Fibroblast of skin of left quadriceps (primary cell): ENCODE data around the gene CLN6.
A peak's percentile ranks its signal among the peaks of the same experiment; 100 is the strongest.
"Not testable (repeated sequence)": the region's sequence is repeated elsewhere in the genome, so short reads cannot be mapped to it uniquely, and the experiment has no call there.

Experiments
- DNase-seq, 2 experiments: peaks; one replicate each; pipeline ENCODE4 v3.0.0-alpha.2; 2013; ENCODE audit warnings: low read depth in 2 of 2

CLN6 gene

GRCh38 chr15:68192117-68192516 is 37.4 kb downstream of the CLN6 start:
- DNase-seq, result no peak

GRCh38 chr15:68191555-68191954 is 38.0 kb downstream of the CLN6 start:
- DNase-seq, result no peak

DNA sequence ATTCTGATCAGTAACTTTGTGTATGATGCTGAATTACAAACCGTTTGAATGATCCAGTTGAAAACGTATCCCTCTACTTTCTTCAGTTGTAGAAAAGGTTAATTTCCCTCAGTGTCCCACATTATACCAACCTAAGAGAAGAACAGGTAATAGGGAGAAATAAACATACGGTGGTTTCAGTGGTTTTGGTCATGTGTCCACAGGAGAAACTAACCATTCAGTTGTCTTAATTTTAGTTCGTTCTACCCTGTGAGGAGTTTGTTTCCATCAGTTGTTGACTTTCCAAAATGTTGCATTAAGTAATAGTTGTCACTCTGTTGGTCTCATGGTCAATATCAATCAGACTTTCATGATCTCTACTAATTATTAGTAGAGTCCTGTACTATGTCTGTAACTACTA is 39.5 kb downstream of the CLN6 start:
- DNase-seq, result no peak

DNA sequence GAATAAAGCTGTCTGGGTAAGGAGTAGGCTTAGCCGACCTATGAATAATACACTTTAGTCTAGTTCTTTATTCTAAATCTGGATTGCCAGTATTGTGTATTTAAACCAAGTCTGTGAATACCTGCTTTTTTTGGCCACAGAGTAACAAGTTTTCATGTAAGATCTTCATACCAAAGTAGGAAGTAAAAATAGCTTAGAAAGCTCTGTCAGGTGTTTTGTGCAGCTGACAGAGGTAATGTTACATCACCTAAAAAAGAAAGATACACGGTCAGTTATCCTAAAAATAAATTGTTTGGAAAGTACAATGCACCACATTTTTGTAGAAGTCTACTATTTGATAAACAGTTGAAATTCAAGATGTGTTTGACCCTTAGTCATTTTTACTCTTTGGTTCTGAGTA is 40.9 kb downstream of the CLN6 start:
- DNase-seq, result no peak

DNA sequence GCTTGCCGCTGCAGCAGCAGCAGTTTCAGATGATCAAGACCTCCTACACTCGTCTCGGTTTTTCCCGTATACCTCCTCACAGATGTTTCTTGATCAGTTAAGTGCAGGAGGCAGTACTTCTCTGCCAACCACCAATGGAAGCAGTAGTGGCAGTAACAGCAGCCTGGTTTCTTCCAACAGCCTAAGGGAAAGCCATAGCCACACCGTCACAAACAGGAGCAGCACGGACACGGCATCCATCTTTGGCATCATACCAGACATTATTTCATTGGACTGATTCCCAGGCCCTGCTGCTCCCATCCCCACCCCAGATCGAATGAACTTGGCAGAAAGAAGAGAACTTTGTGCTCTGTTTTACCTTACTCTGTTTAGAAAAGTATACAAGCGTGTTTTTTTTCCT is 42.0 kb downstream of the CLN6 start:
- peak; percentile 61 to 64 for DNase-seq

DNA sequence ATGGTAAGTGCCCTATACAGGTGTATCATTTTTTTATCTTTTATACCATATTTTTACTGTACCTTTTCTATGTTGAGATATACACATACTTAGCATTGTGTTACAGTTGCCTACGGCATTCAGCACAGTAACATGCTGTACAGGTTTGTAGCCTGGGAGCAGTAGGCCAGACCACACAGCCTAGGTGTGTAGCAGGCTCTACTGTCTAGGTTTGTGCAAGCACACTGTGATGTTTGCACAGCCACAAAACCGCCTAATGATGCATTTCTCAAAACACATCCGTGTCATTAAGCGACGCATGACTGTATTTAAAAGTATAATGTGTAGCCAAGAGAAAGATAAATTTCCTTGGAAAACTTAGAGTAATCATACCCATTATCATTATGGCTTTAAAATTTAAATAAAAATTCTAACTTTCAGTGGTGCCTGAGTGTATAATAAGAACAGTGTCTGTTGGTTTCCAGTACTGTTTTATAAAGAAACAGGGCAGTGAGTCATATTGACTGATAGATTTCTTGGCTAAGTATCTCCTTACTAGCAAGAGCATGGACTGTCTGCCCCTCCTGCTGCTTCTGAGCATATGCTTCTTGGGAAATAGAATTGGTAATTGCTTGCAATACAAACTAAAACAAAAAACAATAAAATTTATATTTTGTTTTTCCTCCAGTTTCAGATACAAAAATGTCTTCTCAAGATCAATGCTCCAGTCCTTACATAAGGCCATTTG is 42.7 kb downstream of the CLN6 start:
- DNase-seq, result peak; percentile 32 to 33

DNA sequence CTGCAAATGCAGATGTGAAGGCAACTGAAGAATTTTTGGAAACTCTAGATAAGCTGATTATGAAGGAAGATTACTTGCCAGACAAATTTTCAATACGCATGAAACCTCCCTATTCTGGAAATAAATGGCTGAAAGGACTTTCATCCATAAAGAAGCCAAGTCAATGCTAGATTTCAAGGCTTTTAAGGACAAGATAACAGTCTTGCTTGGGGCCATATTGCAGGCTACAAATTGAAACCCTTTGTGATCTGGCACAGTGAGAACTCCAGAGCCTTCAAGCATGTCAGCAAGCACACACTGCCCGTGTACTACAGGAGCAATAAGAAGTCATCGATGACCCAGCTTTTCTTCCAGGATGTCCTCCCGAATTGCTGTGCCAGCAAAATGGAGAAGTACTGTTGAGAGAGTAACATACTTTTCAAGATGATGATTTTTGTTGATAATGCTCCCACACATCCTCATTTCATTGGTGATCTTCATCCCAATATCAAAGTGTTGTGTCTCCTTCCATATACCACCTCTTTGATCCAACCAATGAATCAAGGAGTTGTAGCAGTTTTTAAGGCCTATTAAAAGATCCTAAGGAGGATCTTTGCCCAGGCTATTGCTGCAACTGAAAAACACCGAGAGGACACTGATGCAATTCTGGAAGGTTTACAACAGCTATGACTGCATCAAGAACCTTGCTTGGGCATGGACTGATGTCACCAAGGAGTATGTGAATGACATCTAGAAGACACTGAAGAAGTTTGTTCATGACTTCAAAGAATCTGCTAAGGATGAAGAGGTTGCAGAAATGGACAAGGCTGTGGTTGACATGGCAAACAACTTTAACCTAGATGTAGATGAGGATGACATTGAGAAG is 44.7 kb downstream of the CLN6 start:
- no peak for DNase-seq

GRCh38 chr15:68183616-68184315 is 45.8 kb downstream of the CLN6 start:
- no peak for DNase-seq

DNA sequence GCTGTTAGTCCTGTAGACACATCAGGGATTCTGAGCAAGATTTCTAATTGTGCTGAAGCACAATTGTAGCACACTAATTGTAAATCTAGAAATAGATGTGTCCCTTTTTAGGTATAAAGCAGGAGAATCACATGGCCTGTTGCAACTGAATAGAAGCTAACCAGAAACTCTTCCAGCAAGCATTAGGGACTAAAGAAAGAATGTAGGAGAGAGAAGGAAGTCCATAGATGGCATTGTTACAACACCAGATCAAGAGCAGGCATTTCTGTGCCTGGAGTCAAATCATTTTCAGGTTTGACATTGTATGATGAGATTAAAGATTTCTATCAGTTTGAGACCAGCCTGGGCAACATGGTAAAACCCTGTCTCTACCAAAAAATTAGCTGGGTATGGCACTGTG is 51.8 kb downstream of the CLN6 start:
- DNase-seq, result no peak

- DNase-seq, result no peak
These were observed 52.9 kb downstream of the CLN6 start for GRCh38 chr15:68176601-68177000.

GRCh38 chr15:68175526-68175925 is 54.0 kb downstream of the CLN6 start:
- DNase-seq, result no peak

DNA sequence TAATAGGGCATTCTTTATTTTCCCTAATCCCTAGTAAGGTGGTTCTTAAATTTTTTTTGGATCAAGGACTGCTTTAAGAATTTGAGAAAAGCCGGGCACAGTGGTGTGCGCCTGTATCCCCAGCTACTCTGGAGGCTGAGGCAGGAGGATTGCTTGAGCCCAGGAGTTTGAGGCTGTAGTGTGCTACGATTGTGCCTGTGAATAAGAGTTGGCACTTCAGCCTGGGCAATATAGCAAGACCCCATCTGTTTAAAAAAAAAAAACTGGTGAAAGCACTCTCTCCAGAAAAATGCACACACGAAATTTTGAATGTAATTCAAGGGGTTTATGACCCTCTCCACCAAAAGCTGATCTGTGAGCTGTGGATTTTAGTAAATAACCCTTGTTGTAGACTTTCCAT is 56.4 kb downstream of the CLN6 start:
- no peak for DNase-seq

GRCh38 chr15:68172037-68172436 is 57.5 kb downstream of the CLN6 start:
- DNase-seq, result not testable (repeated sequence)

- DNase-seq, result no peak
These were observed 62.7 kb downstream of the CLN6 start for GRCh38 chr15:68166847-68167246.

- no peak for DNase-seq
These were observed 66.3 kb downstream of the CLN6 start for GRCh38 chr15:68163191-68163590.

DNA sequence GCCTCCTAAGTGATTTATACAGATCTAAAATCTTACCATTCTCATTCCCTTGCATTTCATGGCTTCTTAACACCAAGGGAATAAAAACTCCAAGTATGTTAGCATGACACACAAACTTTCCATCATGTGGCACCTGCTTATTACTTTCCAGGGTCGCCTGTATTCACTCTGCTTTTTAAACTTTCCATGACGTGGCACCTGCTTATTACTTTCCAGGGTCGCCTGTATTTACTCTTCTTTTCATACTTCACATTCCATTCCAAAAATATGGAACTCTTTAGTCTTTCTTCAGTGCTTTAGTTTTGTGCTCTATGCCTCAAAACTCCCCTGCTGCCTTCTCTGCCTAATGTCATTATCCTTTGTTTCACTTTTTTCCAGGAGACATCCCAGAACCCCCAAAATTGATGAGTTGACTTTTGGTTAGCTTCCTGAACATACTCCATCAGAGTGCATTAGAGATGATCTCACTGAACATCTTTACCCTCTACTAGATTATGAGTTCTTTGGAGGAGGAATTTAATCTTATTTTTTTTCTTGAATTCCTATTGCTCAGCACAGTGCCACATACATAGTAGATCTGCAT is 71.4 kb downstream of the CLN6 start:
- no peak for DNase-seq

DNA sequence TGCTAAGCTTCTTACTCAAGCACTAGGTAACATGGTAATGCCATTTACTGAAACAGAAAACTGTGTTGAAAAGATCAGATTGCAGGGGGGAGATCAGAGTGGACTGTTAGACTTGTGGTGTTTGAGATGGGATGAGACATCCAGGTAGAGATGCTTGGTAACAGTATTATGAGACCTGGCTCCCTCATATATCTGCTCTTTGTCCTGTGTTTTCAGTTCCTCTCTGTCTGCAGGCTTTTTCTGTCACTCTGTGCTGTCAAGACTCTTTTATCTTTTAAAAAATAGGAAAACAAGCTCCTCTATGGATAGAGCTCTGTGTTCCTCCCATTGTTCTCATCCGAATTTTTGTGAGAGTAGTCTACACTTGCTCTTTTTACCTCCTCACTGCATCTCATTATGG is 72.5 kb downstream of the CLN6 start:
- DNase-seq, result no peak
